ENCODE measurements around the gene ANKMY2.
"Not testable (repeated sequence)": the region's sequence is repeated elsewhere in the genome, so short reads cannot be mapped to it uniquely, and the experiment has no call there.

The ANKMY2 gene

GRCh38 chr7:16603633-16604032, 41.9 kb downstream of the ANKMY2 start:
- DNase-seq (ENCODE audit: low read depth), result no peak
- TF ChIP-seq MYC (IDR thresholded peaks at IDR 0.05; ENCODE audit: low read depth, low read length) (no peak), POLR2A (IDR thresholded peaks at IDR 0.05; ENCODE audit: extremely low read depth, insufficient read length) (no peak), CTCF (IDR thresholded peaks at IDR 0.05; ENCODE audit: low read depth, low read length) (no peak)
- TF ChIP-seq, protein P1, sequence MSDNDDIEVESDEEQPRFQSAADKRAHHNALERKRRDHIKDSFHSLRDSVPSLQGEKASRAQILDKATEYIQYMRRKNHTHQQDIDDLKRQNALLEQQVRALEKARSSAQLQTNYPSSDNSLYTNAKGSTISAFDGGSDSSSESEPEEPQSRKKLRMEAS (IDR thresholded peaks at IDR 0.05; ENCODE audit: low read depth, low read length), result no peak
- H3K4me3 ChIP-seq (ENCODE audit: low read depth, low read length), result no peak overlapping the region

DNA sequence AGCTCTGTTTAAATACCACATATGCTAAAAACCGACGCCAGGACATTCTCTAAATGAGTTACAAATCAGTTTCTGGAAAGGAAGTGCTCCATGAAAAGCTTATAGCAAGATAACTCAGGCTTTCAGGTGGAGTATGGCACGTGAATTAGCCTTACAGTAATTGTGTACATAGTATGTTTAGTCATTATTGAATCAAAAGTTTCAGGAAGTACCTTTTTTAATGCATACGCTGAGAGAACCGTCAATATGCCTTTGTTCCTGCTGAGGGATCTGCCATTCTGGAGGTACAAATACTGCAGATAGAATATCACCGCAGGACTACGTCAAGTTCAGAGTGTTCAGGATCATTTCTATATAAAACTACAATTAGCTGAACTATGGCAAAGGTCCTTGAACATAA, 45.7 kb downstream of the ANKMY2 start:
- no peak overlapping the region for H3K4me3 ChIP-seq (ENCODE audit: low read depth, low read length)
- TF ChIP-seq, protein P1 (IDR thresholded peaks at IDR 0.05; ENCODE audit: low read depth, low read length), result no peak
- TF ChIP-seq CTCF (IDR thresholded peaks at IDR 0.05; ENCODE audit: low read depth, low read length) (no peak), POLR2A (IDR thresholded peaks at IDR 0.05; ENCODE audit: extremely low read depth, insufficient read length) (no peak), MYC (IDR thresholded peaks at IDR 0.05; ENCODE audit: low read depth, low read length) (no peak)
- DNase-seq (ENCODE audit: low read depth), result no peak

- no peak for DNase-seq (ENCODE audit: low read depth)
- TF ChIP-seq POLR2A (IDR thresholded peaks at IDR 0.05; ENCODE audit: extremely low read depth, insufficient read length), result no peak
- TF ChIP-seq CTCF (IDR thresholded peaks at IDR 0.05; ENCODE audit: low read depth, low read length), result no peak
- no peak for TF ChIP-seq MYC (IDR thresholded peaks at IDR 0.05; ENCODE audit: low read depth, low read length)
- TF ChIP-seq, protein P1 (IDR thresholded peaks at IDR 0.05; ENCODE audit: low read depth, low read length), result no peak
- H3K4me3 ChIP-seq (ENCODE audit: low read depth, low read length), result no peak overlapping the region
These were observed 47.5 kb downstream of the ANKMY2 start for GRCh38 chr7:16598015-16598414.

- DNase-seq (ENCODE audit: low read depth), result not testable (repeated sequence)
These were observed 50.0 kb downstream of the ANKMY2 start for GRCh38 chr7:16595596-16595995.

GRCh38 chr7:16594676-16595075, 50.9 kb downstream of the ANKMY2 start:
- no peak overlapping the region for H3K4me3 ChIP-seq (ENCODE audit: low read depth, low read length)
- TF ChIP-seq POLR2A (IDR thresholded peaks at IDR 0.05; ENCODE audit: extremely low read depth, insufficient read length) (no peak), MYC (IDR thresholded peaks at IDR 0.05; ENCODE audit: low read depth, low read length) (no peak), CTCF (IDR thresholded peaks at IDR 0.05; ENCODE audit: low read depth, low read length) (no peak)
- TF ChIP-seq, protein P1 (IDR thresholded peaks at IDR 0.05; ENCODE audit: low read depth, low read length), result no peak
- DNase-seq (ENCODE audit: low read depth), result no peak

More at GRCh38 chr7:16595596-16595995, 50.0 kb downstream of the ANKMY2 start:
- not testable (repeated sequence) for H3K4me3 ChIP-seq (ENCODE audit: low read depth, low read length)

- no peak for DNase-seq (ENCODE audit: low read depth)
- no peak overlapping the region for H3K4me3 ChIP-seq (ENCODE audit: low read depth, low read length)
- TF ChIP-seq MYC (IDR thresholded peaks at IDR 0.05; ENCODE audit: low read depth, low read length), result no peak
- TF ChIP-seq, protein P1 (IDR thresholded peaks at IDR 0.05; ENCODE audit: low read depth, low read length), result no peak
- no peak for TF ChIP-seq POLR2A (IDR thresholded peaks at IDR 0.05; ENCODE audit: extremely low read depth, insufficient read length)
- no peak for TF ChIP-seq CTCF (IDR thresholded peaks at IDR 0.05; ENCODE audit: low read depth, low read length)
These were observed 51.5 kb downstream of the ANKMY2 start for GRCh38 chr7:16594061-16594460.

Measured in NB4 (cell line).